Mucosa of stomach (tissue), 1 donor: Measurements from ENCODE around the gene CCDC60.

Source experiments
- H3K27me3 ChIP-seq: one replicate; pipeline ENCODE4 v1.7.0; 2013; ENCODE audit warnings: mild to moderate bottlenecking, low read length; ENCODE audit not compliant: control insufficient read depth, insufficient read depth
- H3K36me3 ChIP-seq: one replicate; pipeline ENCODE4 v1.7.0; 2013; ENCODE audit warnings: low read length; ENCODE audit not compliant: control insufficient read depth, insufficient read depth
- H3K4me1 ChIP-seq: one replicate; pipeline ENCODE4 v1.7.0; 2013; ENCODE audit warnings: mild to moderate bottlenecking, low read length; ENCODE audit not compliant: control insufficient read depth, insufficient read depth
- H3K4me3 ChIP-seq: one replicate; pipeline ENCODE4 v1.7.0; 2013; ENCODE audit warnings: low read length
- H3K9ac ChIP-seq: one replicate; pipeline ENCODE4 v1.7.0; 2013; ENCODE audit warnings: mild to moderate bottlenecking, low read length, moderate library complexity
- H3K9me3 ChIP-seq: one replicate; pipeline ENCODE4 v1.7.0; 2013; ENCODE audit warnings: mild to moderate bottlenecking, low read length, moderate library complexity; ENCODE audit not compliant: control insufficient read depth
- donor health status: Pancreatic carcinoma.

CCDC60 gene

GRCh38 chr12:119398190-119398589 is 63.7 kb downstream of the CCDC60 start:
- Histone ChIP-seq H3K9me3 (no peaks in the 10 kb centered on the region), H3K36me3 (no peaks in the 10 kb centered on the region), H3K9ac (no peak overlapping the region)

GRCh38 chr12:119399301-119399700 is 64.8 kb downstream of the CCDC60 start:
- Histone ChIP-seq H3K9me3 (no peaks in the 10 kb centered on the region), H3K36me3 (no peaks in the 10 kb centered on the region), H3K27me3 (no peaks in the 10 kb centered on the region), H3K4me1 (no peaks in the 10 kb centered on the region), H3K4me3 (no peak overlapping the region), H3K9ac (no peak overlapping the region)

More at GRCh38 chr12:119398190-119398589, 63.7 kb downstream of the CCDC60 start:
- Histone ChIP-seq H3K4me1 (no peaks in the 10 kb centered on the region), H3K4me3 (no peak overlapping the region), H3K27me3 (no peaks in the 10 kb centered on the region)

GRCh38 chr12:119406308-119406707 is 71.8 kb downstream of the CCDC60 start:
- Histone ChIP-seq H3K9ac (no peak overlapping the region), H3K9me3 (no peaks in the 10 kb centered on the region), H3K4me3 (no peak overlapping the region), H3K36me3 (no peaks in the 10 kb centered on the region), H3K27me3 (no peaks in the 10 kb centered on the region), H3K4me1 (no peaks in the 10 kb centered on the region)

GRCh38 chr12:119406811-119407210 is 72.3 kb downstream of the CCDC60 start:
- Histone ChIP-seq H3K27me3 (no peaks in the 10 kb centered on the region), H3K4me1 (no peaks in the 10 kb centered on the region), H3K4me3 (no peak overlapping the region), H3K36me3 (no peaks in the 10 kb centered on the region), H3K9ac (no peak overlapping the region), H3K9me3 (no peaks in the 10 kb centered on the region)

GRCh38 chr12:119409043-119409442 is 74.5 kb downstream of the CCDC60 start:
- H3K9me3 ChIP-seq = no peaks in the 10 kb centered on the region
- H3K4me3 ChIP-seq = no peak overlapping the region
- no peaks in the 10 kb centered on the region for H3K36me3 ChIP-seq
- no peak overlapping the region for H3K9ac ChIP-seq
- no peaks in the 10 kb centered on the region for H3K27me3 ChIP-seq
- H3K4me1 ChIP-seq = no peaks in the 10 kb centered on the region

GRCh38 chr12:119410396-119410795 is 75.9 kb downstream of the CCDC60 start:
- Histone ChIP-seq H3K4me1 (no peaks in the 10 kb centered on the region), H3K36me3 (no peaks in the 10 kb centered on the region), H3K9ac (no peak overlapping the region), H3K4me3 (no peak overlapping the region), H3K27me3 (no peaks in the 10 kb centered on the region), H3K9me3 (no peaks in the 10 kb centered on the region)

GRCh38 chr12:119412306-119412705 is 77.8 kb downstream of the CCDC60 start:
- no peaks in the 10 kb centered on the region for H3K27me3 ChIP-seq
- no peaks in the 10 kb centered on the region for H3K4me1 ChIP-seq
- H3K4me3 ChIP-seq = no peak overlapping the region
- no peaks in the 10 kb centered on the region for H3K36me3 ChIP-seq
- H3K9me3 ChIP-seq = no peaks in the 10 kb centered on the region
- no peak overlapping the region for H3K9ac ChIP-seq

GRCh38 chr12:119412811-119413794 is 78.6 kb downstream of the CCDC60 start:
- Histone ChIP-seq H3K9ac (no peak overlapping the region), H3K27me3 (no peaks in the 10 kb centered on the region), H3K4me3 (no peak overlapping the region), H3K36me3 (no peaks in the 10 kb centered on the region), H3K9me3 (no peaks in the 10 kb centered on the region), H3K4me1 (no peaks in the 10 kb centered on the region)

- no peaks in the 10 kb centered on the region for H3K27me3 ChIP-seq
- no peaks in the 10 kb centered on the region for H3K9me3 ChIP-seq
- H3K4me1 ChIP-seq = no peaks in the 10 kb centered on the region
- H3K36me3 ChIP-seq = no peaks in the 10 kb centered on the region
- no peak overlapping the region for H3K9ac ChIP-seq
- no peak overlapping the region for H3K4me3 ChIP-seq
Measured at GRCh38 chr12:119415714-119416113, 81.2 kb downstream of the CCDC60 start.

- H3K4me1 ChIP-seq = no peaks in the 10 kb centered on the region
- no peaks in the 10 kb centered on the region for H3K9me3 ChIP-seq
- no peaks in the 10 kb centered on the region for H3K27me3 ChIP-seq
- H3K4me3 ChIP-seq = no peak overlapping the region
- no peaks in the 10 kb centered on the region for H3K36me3 ChIP-seq
- no peak overlapping the region for H3K9ac ChIP-seq
Measured at GRCh38 chr12:119417440-119417839, 82.9 kb downstream of the CCDC60 start.

GRCh38 chr12:119419381-119419780 is 84.9 kb downstream of the CCDC60 start:
- Histone ChIP-seq H3K9ac (no peak overlapping the region), H3K9me3 (no peaks in the 10 kb centered on the region), H3K36me3 (no peaks in the 10 kb centered on the region), H3K4me3 (no peak overlapping the region), H3K4me1 (no peaks in the 10 kb centered on the region), H3K27me3 (no peaks in the 10 kb centered on the region)

- H3K27me3 ChIP-seq = no peaks in the 10 kb centered on the region
- H3K36me3 ChIP-seq = no peaks in the 10 kb centered on the region
- H3K9me3 ChIP-seq = no peaks in the 10 kb centered on the region
- no peak overlapping the region for H3K4me3 ChIP-seq
- no peak overlapping the region for H3K9ac ChIP-seq
- no peaks in the 10 kb centered on the region for H3K4me1 ChIP-seq
Measured at GRCh38 chr12:119423285-119423684, 88.8 kb downstream of the CCDC60 start.
